CD4-positive, alpha-beta T cell treated with Interferon alpha-2 for 1 hour (primary cell): ENCODE measurements around the gene FN3K.
A peak's percentile ranks its signal among the peaks of the same experiment; 100 is the strongest.

ENCODE experiments used
- DNase-seq, 2 donors: peaks; one replicate each; pipeline ENCODE4 v3.0.0-alpha.2; 2020 to 2022

The FN3K gene

GRCh38 chr17:82734987-82735866 lies at the start of gene FN3K:
FN3K (plus strand) TSS chr17:82735615; CDS start chr17:82735637, 22 bp downstream.
- DNase-seq = peak in 1 of 2 donors; percentile 49

GRCh38 chr17:82686366-82687324 lies 48.8 kb upstream of the FN3K start:
- DNase-seq = no peak

GRCh38 chr17:82687375-82687861 lies 48.0 kb upstream of the FN3K start:
- DNase-seq = no peak

- DNase-seq = no peak
These were observed 47.5 kb upstream of the FN3K start for GRCh38 chr17:82687871-82688270.

GRCh38 chr17:82689077-82689476 lies 46.3 kb upstream of the FN3K start:
- DNase-seq = no peak

GRCh38 chr17:82690786-82691489 lies 44.5 kb upstream of the FN3K start:
- no peak for DNase-seq

- no peak for DNase-seq
These were observed 43.7 kb upstream of the FN3K start for GRCh38 chr17:82691714-82692113.

GRCh38 chr17:82692268-82692667 lies 43.1 kb upstream of the FN3K start:
- DNase-seq = no peak

- DNase-seq = no peak
These were observed 42.1 kb upstream of the FN3K start for GRCh38 chr17:82693168-82693867.

- no peak for DNase-seq
These were observed 40.8 kb upstream of the FN3K start for GRCh38 chr17:82694647-82695046.

GRCh38 chr17:82696259-82696658 lies 39.2 kb upstream of the FN3K start:
- DNase-seq = no peak

- DNase-seq = peak in 1 of 2 donors; percentile 13
These were observed 38.3 kb upstream of the FN3K start for GRCh38 chr17:82696916-82697807.

- DNase-seq = no peak
These were observed 37.7 kb upstream of the FN3K start for GRCh38 chr17:82697808-82698064.

- DNase-seq = peak; percentile 99 to 100
These were observed 37.1 kb upstream of the FN3K start, which contains the start of gene RAB40B for GRCh38 chr17:82698065-82698973. RAB40B (minus strand) TSS chr17:82698698; CDS start chr17:82698596, 102 bp downstream.

GRCh38 chr17:82698974-82699442 lies 36.4 kb upstream of the FN3K start:
- no peak for DNase-seq

- DNase-seq = no peak
These were observed 35.9 kb upstream of the FN3K start for GRCh38 chr17:82699551-82699950.

GRCh38 chr17:82702231-82702927 lies 33.0 kb upstream of the FN3K start:
- DNase-seq = no peak

GRCh38 chr17:82703036-82703745 lies 32.2 kb upstream of the FN3K start:
- DNase-seq = no peak
